Tibial artery (tissue), 4 donors: ENCODE measurements around the gene GSC2.

Experiments used
- DNase-seq, 2 donors: peaks; one replicate each; pipeline ENCODE4 v3.0.0-alpha.2; 2019
- H3K27ac ChIP-seq, 2 donors: fragments of 200-600 bp; sonication (generic) in 1 of 2; 1 replicate in 1 of 2; 2 replicates in 1 of 2; pipeline ENCODE4 v1.5.1; 2018 to 2019; ENCODE audit warnings: mild to moderate bottlenecking in 1 of 2
- H3K27me3 ChIP-seq, 2 donors: fragments of 200-600 bp; sonication (generic) in 1 of 2; one replicate each; pipeline versions ENCODE4 v1.5.1 to v1.6.0; 2016 to 2019
- H3K36me3 ChIP-seq, 3 donors: fragments of 200-600 bp; sonication (generic) in 2 of 3; one replicate each; pipeline ENCODE4 v1.5.1; 2016 to 2019; ENCODE audit warnings: mild to moderate bottlenecking in 2 of 3
- H3K4me1 ChIP-seq, 4 donors: fragments of 200-600 bp; sonication (generic) in 2 of 4; 1 replicate in 3 of 4; 2 replicates in 1 of 4; pipeline ENCODE4 v1.5.1; 2016 to 2019
- H3K4me3 ChIP-seq, 2 donors: fragments of 200-600 bp; sonication (generic) in 1 of 2; 1 replicate in 1 of 2; 2 replicates in 1 of 2; pipeline ENCODE4 v1.5.1; 2018 to 2019; ENCODE audit warnings: mild to moderate bottlenecking in 2 of 2
- H3K9me3 ChIP-seq, 3 donors: fragments of 200-600 bp; sonication (generic) in 1 of 3; one replicate each; pipeline ENCODE4 v1.5.1; 2016 to 2019
- intact Hi-C: fragments of 100-400 bp; cut with DNase I; formaldehyde crosslinking; loops from one replicate; pipeline ENCODE4 v1.15.0; 2023; ENCODE audit warnings: low total_unique reads
- TF ChIP-seq, protein P1 (sequence below), 2 experiments: fragments of 200-600 bp in 1 of 2; fragments of 450-650 bp in 1 of 2; IDR thresholded peaks; one replicate each; pipeline ENCODE4 v1.5.1; 2017 to 2019; ENCODE audit warnings: antibody characterized with exemption in 2 of 2, mild to moderate bottlenecking in 1 of 2, moderate library complexity in 1 of 2

GSC2 gene

GRCh38 chr22:19142394-19142793 is 7.7 kb downstream of the GSC2 start:
- Histone ChIP-seq H3K27ac (no peak overlapping the region), H3K9me3 (no peaks in the 10 kb centered on the region), H3K4me3 (no peak overlapping the region), H3K36me3 (peaks cover 39 to 55% (median 51%) of the 10 kb centered on the region in 3 donors), H3K4me1 (peaks cover 0 to 24% (median 13%) of the 10 kb centered on the region in 4 donors), H3K27me3 (no peaks in the 10 kb centered on the region)
- TF ChIP-seq, protein P1, sequence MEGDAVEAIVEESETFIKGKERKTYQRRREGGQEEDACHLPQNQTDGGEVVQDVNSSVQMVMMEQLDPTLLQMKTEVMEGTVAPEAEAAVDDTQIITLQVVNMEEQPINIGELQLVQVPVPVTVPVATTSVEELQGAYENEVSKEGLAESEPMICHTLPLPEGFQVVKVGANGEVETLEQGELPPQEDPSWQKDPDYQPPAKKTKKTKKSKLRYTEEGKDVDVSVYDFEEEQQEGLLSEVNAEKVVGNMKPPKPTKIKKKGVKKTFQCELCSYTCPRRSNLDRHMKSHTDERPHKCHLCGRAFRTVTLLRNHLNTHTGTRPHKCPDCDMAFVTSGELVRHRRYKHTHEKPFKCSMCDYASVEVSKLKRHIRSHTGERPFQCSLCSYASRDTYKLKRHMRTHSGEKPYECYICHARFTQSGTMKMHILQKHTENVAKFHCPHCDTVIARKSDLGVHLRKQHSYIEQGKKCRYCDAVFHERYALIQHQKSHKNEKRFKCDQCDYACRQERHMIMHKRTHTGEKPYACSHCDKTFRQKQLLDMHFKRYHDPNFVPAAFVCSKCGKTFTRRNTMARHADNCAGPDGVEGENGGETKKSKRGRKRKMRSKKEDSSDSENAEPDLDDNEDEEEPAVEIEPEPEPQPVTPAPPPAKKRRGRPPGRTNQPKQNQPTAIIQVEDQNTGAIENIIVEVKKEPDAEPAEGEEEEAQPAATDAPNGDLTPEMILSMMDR (IDR thresholded peaks at IDR 0.05): no peak
- no peak for DNase-seq
- intact Hi-C loops: loop anchor here (5.0 kb wide), 1 partner anchor 490 kb away; no protein-coding TSS in a partner anchor

DNA sequence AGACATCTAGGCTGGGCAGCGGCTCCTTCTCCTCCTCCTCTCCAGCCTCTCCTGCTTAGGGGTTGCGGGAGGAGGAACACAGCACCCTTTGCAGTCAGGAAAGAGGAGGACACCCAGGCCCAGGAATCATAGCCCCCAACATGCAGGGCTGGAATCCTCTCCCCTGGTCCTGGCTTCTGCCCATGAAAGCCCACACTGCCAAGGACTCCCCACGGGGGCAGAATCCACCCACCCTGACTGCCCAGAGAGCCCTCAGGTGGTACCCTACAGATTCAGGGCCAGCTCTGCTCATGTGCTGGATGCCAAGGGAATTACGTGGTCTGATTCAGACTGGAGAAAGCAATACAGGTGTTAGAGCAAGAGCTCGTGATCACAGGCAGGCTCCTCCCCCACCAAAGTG is 10.1 kb downstream of the GSC2 start:
- TF ChIP-seq, protein P1 (IDR thresholded peaks at IDR 0.05): no peak
- no peak overlapping the region for H3K27ac ChIP-seq
- no peaks in the 10 kb centered on the region for H3K27me3 ChIP-seq
- H3K9me3 ChIP-seq: no peaks in the 10 kb centered on the region
- peaks cover 53 to 80% (median 75%) of the 10 kb centered on the region in 3 donors for H3K36me3 ChIP-seq
- peaks cover 0 to 23% (median 13%) of the 10 kb centered on the region in 4 donors for H3K4me1 ChIP-seq
- intact Hi-C loops: loop anchor here (5.0 kb wide), 1 partner anchor 492 kb away; no protein-coding TSS in a partner anchor
- no peak overlapping the region for H3K4me3 ChIP-seq
- no peak for DNase-seq

GRCh38 chr22:19139001-19139356 is 11.1 kb downstream of the GSC2 start:
- H3K4me1 ChIP-seq: peaks cover 0 to 17% (median 12%) of the 10 kb centered on the region in 4 donors
- TF ChIP-seq, protein P1 (IDR thresholded peaks at IDR 0.05): no peak
- H3K9me3 ChIP-seq: no peaks in the 10 kb centered on the region
- no peak overlapping the region for H3K27ac ChIP-seq
- no peak for DNase-seq
- intact Hi-C loops: no loop called here
- H3K36me3 ChIP-seq: peaks cover 63 to 89% (median 85%) of the 10 kb centered on the region in 3 donors
- no peak overlapping the region for H3K4me3 ChIP-seq
- no peaks in the 10 kb centered on the region for H3K27me3 ChIP-seq

DNA sequence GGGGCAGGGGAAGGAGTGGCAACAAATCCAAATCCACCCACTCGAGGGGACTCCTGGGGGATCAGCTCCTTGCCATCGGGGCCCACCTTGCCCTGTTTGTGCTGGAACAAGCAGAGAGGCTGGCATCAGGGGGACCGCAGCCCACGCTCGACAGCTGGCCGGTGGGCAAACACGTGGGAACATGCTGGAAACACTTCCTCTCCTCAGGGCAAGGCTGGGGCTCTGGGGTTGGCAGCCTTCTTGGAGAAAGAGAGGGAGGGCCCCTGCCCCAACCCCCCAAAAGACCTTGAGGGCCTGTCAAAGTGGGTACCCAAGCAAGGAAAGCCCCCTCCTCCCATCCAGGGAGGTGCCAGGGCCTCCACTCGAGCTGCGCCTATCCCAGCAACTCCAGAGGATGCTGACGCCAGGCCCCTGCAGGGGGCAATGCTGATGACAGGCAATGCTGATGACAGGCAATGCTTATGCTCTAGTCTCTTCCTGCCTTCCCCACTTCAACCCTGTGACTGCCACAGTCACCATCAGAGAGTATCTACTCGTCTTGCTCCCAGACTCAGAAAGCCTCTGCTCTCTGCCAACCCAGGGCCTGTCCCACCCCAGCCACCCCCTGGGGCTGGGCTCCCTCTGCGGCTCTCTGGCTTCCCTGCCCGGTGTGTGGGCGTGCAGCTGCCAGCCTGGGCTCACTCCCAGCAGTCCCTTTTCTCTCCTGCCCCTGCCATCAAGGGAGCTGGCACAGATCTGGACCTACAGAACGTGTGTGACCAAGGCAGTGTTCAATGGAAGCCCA is 11.7 kb downstream of the GSC2 start:
- H3K4me3 ChIP-seq: no peak overlapping the region
- no peak for DNase-seq
- no peaks in the 10 kb centered on the region for H3K27me3 ChIP-seq
- H3K9me3 ChIP-seq: no peaks in the 10 kb centered on the region
- H3K27ac ChIP-seq: no peak overlapping the region
- H3K36me3 ChIP-seq: peaks cover 69 to 95% (median 91%) of the 10 kb centered on the region in 3 donors
- H3K4me1 ChIP-seq: peaks cover 0 to 11% (median 6%) of the 10 kb centered on the region in 4 donors
- intact Hi-C loops: no loop called here
- TF ChIP-seq, protein P1 (IDR thresholded peaks at IDR 0.05): no peak

GRCh38 chr22:19137384-19138216 is 12.5 kb downstream of the GSC2 start:
- Histone ChIP-seq H3K27ac (no peak overlapping the region), H3K36me3 (peaks cover 72 to 100% (median 98%) of the 10 kb centered on the region in 3 donors), H3K4me3 (no peak overlapping the region), H3K9me3 (no peaks in the 10 kb centered on the region), H3K4me1 (peaks cover 0 to 3% (median under 1%) of the 10 kb centered on the region in 4 donors), H3K27me3 (no peaks in the 10 kb centered on the region)
- TF ChIP-seq, protein P1 (IDR thresholded peaks at IDR 0.05): no peak
- intact Hi-C loops: no loop called here
- DNase-seq: no peak
